NCI-H510A treated with DMSO at 0.1 percent for 48 hours (cell line): ENCODE data around the gene XXYLT1.
"Not testable (repeated sequence)": the region's sequence is repeated elsewhere in the genome, so short reads cannot be mapped to it uniquely, and the experiment has no call there.

ENCODE experiments used
- DNase-seq: peaks from one replicate; lab custom pipeline; 2025; lab: John Stamatoyannopoulos, UW

Gene XXYLT1

GRCh38 chr3:195063581-195064193 lies 207.3 kb downstream of the XXYLT1 start:
- peak; percentile 26 for DNase-seq

- no peak for DNase-seq
Observed at GRCh38 chr3:195062866-195063540, 208.0 kb downstream of the XXYLT1 start.

GRCh38 chr3:195061756-195062655 lies 209.0 kb downstream of the XXYLT1 start:
- no peak for DNase-seq

GRCh38 chr3:195060531-195061291 lies 210.2 kb downstream of the XXYLT1 start:
- DNase-seq = no peak

GRCh38 chr3:195060217-195060481 lies 210.8 kb downstream of the XXYLT1 start:
- DNase-seq = no peak

- no peak for DNase-seq
Observed at GRCh38 chr3:195059471-195060216, 211.3 kb downstream of the XXYLT1 start.

- no peak for DNase-seq
Observed at GRCh38 chr3:195059006-195059350, 212.0 kb downstream of the XXYLT1 start.

- DNase-seq = no peak
Observed at GRCh38 chr3:195058336-195059005, 212.5 kb downstream of the XXYLT1 start.

- DNase-seq = no peak
Observed at GRCh38 chr3:195057716-195058115, 213.2 kb downstream of the XXYLT1 start.

GRCh38 chr3:195056506-195056905 lies 214.5 kb downstream of the XXYLT1 start:
- no peak for DNase-seq

- DNase-seq = no peak
Observed at GRCh38 chr3:195054311-195054710, 216.6 kb downstream of the XXYLT1 start.

- no peak for DNase-seq
Observed at GRCh38 chr3:195052939-195053338, 218.0 kb downstream of the XXYLT1 start.

- not testable (repeated sequence) for DNase-seq
Observed at GRCh38 chr3:195050296-195050695, 220.7 kb downstream of the XXYLT1 start.

GRCh38 chr3:195048059-195048905 lies 222.7 kb downstream of the XXYLT1 start:
- DNase-seq = no peak

- no peak for DNase-seq
Observed at GRCh38 chr3:195047536-195047935, 223.4 kb downstream of the XXYLT1 start.

- DNase-seq = no peak
Observed at GRCh38 chr3:195046441-195046840, 224.5 kb downstream of the XXYLT1 start.

GRCh38 chr3:195045481-195046210 lies 225.3 kb downstream of the XXYLT1 start:
- DNase-seq = no peak

GRCh38 chr3:195044411-195044810 lies 226.5 kb downstream of the XXYLT1 start:
- DNase-seq = no peak

GRCh38 chr3:195043607-195044339 lies 227.2 kb downstream of the XXYLT1 start:
- no peak for DNase-seq
